Fibroblast of skin of abdomen (primary cell): ENCODE data around the gene COQ3. TPM values are rescaled to one million over a fixed set of nuclear protein-coding genes. Genes with fewer than 3 reads are reported as not detected.

ENCODE experiments used
- DNase-seq: peaks from one replicate; pipeline ENCODE4 v3.0.0-alpha.2; 2013
- polyA plus RNA-seq, 2 experiments: library from polyadenylated mRNA; unstranded; fragments of 120-200 nt; gene quantifications; one replicate each; pipeline ENCODE4 v1.2.1, GENCODE V29; 2013; ENCODE audit not compliant: insufficient read length in 2 of 2

COQ3 gene, protein sequence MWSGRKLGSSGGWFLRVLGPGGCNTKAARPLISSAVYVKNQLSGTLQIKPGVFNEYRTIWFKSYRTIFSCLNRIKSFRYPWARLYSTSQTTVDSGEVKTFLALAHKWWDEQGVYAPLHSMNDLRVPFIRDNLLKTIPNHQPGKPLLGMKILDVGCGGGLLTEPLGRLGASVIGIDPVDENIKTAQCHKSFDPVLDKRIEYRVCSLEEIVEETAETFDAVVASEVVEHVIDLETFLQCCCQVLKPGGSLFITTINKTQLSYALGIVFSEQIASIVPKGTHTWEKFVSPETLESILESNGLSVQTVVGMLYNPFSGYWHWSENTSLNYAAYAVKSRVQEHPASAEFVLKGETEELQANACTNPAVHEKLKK
- polyA plus RNA-seq (2013, experiment 1 of 2; ENCODE audit: insufficient read length): 9.9 TPM
- 10.5 TPM for polyA plus RNA-seq (2013, experiment 2 of 2; ENCODE audit: insufficient read length)

DNA sequence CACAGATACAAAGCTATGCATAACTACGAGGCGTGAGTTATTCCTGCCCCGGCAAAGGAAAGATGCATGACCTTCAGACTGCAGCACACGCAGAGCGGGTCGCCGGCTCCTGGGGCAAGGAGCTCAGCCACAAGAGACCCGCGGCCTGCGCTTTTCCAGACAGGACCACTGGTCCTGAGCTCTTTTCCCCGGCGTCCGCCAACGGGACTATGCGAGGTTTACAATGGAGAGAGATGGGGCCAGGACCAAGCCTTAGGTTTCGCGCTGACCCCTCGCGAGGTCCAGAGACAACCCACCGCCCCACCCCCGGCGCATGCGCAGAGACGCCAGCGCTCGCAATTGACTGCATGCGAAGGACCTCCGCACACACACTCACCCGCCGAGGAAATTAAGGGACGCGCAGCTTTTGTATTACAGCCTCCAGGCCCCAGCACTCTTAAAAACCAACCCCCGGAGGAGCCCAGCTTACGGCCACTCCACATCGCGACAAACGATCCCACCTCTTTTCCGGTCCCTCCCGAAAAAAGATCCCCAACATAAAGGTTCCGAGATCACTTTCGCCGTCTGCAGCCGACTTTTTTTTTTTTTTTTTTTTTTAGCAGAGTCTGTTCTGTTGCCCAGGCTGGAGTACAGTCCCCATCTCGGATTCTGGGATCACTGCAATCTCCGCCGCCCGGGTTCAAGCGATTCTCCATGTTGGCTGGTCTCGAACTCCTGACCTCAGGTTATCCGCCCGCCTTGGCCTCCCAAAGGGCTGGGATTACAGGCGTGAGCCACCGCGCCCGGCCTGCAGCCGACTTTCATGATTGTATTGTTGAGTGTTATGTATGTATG lies at the start of gene COQ3:
TSS of gene COQ3 (minus strand) at position 498 of the 834 bp plus-strand sequence. CDS start at position 482, 16 bp downstream.
- DNase-seq: peak; percentile 82

DNA sequence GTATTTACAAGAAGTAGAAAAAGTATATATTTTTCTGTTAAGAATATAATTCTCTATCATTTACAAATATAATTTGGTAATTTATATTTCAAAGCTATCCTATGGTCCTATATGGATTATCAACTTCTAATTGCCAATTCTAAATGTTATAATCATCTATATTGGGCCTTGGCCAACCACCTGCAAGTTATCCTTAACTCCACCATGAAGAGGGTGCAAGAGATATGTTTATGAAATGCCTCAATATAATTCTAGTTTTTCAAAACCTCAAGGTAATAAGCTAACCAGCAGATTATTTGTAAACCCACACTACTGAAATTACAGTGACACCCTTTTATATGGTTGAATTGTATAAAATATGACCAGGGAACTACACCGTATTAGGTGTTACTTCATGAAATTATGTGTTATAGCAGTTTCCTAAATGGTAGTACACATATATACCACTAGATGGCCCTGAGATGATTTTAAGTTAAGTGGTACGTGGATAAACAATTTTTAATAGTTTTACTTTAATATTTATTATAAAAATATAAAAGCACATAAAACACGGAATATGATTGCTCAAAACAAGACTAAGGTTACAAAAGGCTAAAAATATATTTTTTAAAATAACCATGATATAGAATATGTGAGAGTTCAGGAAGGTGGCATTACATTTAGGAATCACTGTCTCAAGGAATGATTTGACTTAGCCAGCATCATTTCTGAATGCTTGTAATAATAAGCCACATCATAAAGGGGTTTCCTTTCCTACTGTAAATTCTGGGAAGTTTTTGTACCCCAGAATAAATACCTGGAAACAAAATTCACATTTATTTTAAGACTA lies 40.9 kb upstream of the COQ3 start:
- DNase-seq: peak; percentile 10

DNA sequence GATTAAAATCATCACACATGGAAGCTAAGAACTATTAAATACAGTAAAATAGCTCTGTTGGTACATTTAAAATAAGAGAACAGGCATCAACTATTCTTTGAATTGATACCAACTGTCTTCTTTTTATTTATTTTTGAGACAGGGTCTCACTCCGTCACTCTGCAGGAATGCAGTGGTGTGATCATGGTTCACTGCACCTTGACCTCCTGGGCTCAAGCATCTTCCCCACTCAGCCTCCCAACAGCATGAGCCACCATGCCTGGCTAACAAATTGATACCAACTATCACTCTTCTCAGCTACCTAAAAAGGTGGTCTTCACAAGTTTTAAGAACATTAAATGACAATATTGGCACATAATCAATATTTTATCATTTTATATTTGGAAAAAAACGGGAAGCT lies 38.9 kb upstream of the COQ3 start:
- no peak for DNase-seq

DNA sequence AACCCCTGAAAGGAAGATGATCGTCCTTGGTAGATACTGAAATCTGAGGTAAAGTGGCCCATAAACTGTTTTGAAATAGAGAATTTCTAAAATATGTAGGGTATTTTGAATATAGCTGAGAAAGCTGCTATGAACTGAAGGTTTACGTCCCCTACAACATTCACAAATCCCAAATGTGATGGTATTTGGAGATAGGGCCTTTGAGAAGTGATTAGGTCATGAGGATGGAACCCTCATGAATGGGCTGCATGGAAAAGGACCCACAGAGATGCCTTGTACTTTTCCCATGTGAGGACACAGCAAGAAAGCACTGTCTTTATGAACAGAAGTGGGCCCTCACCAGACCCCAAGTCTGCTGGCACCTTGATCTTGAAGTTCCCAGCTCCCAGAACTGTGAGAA lies 37.9 kb upstream of the COQ3 start:
- no peak for DNase-seq

DNA sequence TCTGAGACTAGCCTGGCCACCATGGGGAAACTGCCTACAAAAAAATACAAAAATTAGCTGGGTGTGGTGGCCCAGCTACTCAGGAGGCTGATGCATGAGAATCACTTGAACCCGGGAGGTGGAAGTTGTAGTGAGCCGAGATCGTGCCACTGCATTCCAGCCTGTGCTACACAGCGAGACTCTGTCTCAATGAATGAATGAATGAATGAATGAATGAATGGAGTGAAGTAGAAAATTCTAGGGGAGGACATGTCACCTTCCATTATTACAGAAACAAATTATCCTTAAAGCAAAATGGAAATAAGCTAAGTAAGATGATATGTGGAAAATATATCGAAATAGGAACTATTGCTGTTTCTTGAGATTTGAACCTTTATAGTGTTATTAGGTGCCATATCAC lies 34.0 kb upstream of the COQ3 start:
- no peak for DNase-seq

DNA sequence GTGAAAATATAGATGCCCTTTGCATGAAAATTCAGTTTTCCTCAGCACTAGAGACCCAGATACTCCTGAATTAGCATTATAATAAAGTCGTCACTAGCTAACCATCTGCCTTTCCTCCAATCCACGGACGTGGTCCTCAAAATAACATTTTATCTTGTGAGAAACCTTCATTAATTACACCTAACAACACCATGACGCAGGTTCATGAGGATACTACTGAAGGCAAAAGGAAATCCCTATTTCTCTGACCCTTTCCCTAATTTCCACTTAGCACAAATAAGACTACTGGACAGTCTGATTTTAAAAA lies 32.4 kb upstream of the COQ3 start:
- DNase-seq: no peak

DNA sequence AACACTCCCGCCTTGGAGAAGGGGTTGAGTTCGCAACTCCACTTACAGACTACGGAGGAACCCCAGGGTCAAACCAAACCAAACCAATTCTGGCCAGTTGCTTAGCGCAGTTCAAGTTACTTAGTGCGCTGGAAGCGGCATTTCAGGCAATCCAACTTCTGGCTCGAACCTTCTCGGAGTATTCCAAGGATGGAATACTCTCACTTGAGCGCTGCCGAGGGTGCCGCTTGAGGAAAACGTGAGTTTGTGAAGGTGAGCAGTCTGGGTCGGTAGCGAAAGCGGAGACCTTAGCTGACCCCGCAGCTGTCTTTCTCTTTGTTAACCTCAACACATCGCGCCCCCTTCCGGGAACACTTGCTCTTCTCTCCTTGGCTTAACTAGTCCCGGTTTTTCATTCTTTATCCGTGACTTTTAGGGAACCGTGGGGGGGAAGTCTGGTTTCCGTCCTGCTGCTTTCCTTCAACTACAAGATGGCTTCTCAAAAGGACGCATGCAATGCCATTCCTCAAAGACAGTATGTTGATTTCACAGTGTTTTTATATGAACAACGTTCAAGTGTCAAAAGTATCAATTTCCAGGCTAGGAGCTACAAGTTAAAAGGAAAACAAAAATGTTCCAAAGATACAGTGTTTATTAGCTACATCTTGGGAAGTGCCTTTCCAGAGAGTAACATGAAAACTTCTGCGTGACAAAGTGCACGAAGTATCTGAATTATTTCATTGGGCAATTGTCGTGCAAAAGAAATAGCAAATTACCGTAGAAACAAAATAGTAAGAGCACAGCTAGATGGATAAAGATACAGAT lies 31.9 kb upstream of the COQ3 start:
- peak; percentile 85 for DNase-seq

DNA sequence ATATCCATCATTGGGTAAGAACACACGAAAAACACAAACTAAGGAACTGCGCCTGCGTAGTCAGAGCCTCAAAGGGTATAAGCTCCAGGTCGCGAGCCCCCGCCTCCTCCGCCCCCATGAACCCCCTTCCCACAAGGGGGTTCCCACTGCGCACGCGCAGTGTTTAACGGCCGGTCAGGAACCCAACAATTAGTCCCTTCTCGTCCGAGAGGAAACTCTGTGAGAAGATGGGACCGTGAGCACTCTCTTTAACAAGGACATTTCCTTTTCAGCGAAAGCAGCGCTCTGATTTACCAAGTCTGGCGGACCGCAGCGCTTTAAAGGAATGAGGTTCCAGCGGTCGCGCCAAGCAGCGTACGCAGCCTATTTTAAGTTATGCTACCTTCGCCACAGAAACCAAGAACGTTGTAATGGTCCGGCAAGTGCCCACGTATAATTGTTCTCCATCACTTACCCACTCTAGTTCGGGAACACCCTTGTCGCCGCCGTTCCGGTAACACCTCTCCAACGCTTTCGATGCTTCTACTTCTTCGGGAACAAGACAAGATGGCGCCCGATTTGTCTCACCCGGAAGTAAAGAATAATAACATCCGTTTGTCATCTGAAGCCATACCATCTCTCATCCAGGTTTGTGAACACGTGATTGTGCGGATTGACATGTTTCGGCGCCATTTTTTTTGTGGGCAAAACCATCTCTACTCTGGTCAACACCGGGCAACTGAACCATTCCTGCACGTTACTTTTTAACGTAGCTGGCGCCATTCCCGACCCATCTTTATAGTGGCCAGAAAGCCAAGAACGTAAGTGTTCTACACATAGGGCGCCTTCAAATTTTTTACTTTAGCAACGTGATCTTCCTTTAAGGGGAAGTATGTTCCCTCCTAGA lies 31.0 kb upstream of the COQ3 start, which contains the start of gene PNISR:
TSS of gene PNISR (minus strand) at position 548 of the 886 bp plus-strand sequence. CDS start 10,649 bp downstream, outside the sequence.
- peak; percentile 99 for DNase-seq

DNA sequence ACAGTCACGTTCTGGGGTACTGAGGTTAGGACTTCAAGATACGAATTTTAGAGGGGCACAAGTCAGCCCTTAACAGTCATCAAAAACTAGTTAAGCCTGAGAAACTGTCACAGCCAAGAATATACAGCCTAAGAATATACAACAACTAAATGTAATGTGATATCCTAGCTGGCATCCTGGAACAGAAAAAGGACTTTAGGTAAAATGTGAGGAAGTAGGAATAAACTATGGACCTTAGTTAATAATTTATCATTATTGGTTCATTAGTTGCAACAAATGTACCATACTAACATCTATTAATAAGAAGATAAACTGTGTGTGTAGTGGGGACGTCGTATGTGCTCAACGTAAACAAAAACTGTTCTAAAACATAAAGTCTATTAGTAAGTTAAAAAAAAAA lies 30.0 kb upstream of the COQ3 start:
- DNase-seq: no peak

DNA sequence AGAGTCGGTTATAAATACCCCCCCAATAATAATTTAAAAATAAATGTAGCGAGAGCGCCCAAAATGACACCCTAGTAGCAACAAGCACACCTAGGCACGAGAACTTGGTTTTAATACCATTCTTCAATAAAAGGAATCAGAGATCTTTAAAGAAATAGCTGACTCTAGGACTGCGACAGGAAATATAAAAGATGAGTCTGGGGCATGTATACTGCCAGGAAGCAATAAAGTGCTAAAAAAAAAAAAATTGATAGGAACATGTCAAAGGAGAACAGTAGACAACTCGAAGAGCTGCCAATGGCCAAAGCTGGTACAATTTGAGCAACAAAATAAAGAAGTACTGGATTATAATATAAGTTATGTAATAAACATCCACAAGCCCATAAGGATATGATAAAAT lies 28.9 kb upstream of the COQ3 start:
- DNase-seq: no peak

DNA sequence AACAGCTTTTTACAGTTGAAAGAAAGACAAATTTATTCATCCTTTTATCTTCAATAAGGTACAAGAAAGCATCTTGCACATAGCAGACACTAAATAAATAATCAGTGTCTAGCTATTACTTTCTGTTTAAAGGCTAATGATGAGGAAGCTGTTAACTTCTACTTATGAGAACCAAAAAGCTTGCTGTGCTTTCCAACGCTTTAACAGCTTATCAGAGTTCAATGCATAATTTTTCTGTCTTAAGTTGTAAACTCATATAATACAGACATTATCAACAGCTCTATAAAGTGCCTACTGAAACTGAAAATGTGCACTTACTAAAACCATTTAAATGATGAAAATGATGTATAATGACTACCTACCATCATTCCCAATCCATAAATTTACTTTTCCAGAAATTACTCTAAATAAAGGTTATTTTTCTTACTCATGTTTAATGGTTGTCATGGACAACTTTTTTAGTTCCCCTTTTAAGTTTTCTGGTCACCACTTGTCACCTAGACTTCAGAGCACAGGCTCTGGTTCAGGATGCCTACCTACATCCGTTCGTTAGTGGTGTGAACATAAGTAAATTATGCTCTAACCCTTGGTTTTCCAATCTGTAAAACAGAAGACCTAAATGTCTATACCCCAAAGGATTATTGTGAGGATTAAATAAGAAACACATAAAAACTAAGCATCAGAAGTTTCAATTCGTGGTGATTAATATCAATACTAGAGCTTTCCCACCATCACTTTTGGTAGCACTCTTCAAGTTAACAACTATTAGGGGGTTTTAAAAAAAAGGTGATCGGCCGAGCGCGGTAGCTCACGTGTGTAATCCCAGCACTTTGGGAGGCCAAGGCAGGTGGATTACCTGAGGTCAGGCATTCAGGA lies 23.1 kb upstream of the COQ3 start:
- DNase-seq: no peak

DNA sequence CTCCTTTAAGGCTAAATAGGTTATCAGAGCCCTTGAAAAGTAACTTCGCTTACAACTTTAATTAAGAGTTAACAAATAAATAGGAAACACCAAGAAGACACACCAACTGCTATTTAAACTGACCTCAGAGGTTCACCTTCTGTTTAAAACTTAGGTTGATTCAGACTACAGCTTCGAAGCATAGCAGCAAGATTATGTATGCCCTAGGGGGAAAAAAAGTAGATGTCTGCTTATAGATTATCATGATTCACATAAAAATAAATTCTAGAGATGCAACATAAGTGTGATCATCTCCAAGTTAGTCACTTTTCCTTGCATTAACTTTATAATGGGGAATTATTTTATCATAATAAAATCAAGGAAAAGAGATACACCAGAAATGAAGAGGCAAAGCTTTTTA lies 22.2 kb upstream of the COQ3 start:
- no peak for DNase-seq

DNA sequence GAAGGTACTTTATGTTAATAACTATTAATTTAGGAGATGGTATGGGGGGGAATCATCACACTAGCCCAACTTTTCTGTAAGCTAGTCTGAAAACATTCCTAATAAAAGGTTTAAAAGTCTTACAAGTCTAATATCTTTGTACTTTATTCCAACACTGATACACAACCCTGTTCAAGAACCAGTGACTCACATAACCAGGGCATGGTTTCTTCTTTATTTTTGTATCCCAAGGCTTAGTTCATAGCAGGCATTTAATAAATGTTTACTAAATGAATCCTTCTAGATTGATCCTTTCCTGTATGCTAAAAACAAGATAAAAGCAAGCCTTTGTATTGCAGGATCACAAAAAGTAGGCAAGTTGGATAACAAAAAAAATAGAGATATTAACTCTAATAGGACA lies 21.5 kb upstream of the COQ3 start:
- DNase-seq: no peak

DNA sequence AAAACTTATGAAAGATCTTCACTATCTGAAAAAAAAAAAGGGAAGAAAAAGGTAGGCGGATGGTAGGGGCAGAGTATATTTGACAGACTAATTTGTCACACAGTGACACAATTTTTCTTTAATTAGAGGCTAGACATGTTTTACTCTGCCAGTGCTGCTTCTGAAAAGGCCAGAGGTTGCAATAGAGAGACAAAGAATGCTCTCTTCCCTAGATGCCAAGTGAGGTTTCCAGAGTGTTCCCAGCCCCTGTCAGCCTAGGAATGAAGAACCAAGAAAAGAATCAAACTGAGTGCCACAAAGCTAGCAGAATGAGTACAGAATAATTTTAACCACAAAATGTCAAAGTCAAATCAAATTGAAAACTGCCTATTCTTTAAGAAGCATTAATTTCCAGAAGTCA lies 18.1 kb upstream of the COQ3 start:
- no peak for DNase-seq

DNA sequence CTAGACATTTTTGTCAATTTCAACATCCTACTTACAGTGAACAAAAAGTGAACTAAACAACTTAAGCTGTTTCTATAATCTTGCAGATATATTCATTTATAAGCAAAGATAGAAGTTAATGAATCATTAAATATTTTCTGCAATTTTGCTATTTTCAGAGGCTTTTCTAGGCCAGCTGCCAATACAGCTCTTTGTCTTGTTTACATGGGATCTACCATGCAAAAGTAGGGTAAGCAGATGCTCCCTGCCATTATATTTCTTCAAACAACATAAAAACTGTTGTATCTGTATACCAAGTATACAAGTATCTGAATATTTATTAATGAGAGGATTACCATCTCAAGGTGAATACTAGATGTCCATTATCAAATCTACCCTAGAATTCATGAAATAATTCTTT lies 15.7 kb upstream of the COQ3 start:
- no peak for DNase-seq

DNA sequence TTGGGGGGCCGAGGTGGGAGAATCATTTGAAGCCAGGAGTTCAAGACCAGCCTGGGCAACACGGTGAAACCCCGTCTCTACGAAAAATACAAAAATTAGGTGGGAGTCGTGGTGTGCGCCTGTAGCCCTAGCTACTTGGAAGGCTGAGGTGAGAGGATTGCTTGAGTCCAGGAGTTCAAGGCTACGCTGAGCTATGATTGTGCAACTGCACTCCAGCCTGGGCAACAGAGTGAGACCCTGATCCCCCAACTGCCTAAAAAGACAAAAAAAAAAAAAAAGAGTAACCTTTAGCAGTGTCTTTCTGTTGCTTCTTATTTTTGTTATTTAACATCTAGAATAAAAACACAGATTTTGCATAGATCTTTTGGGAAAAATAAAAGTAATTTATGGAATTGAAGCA lies 13.1 kb upstream of the COQ3 start:
- no peak for DNase-seq

DNA sequence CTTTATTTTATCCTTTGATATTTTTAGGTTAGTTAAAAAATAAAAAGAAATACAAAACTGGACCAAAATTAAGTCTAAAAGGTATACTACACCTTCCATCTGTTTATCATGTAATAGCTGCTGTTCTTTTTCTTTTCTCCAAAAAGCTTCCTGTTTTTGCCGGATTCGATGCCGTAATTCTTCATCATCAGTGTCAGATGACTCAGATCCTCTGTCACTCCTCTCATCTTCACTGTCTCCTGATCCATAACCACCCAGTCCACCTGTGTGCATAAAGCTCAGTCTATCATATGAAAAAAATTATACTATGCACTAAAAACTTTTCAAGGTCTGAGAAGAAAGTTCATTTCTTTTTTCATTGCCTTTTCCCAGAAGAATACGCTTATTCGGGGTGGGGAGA lies 8.5 kb upstream of the COQ3 start:
- no peak for DNase-seq

DNA sequence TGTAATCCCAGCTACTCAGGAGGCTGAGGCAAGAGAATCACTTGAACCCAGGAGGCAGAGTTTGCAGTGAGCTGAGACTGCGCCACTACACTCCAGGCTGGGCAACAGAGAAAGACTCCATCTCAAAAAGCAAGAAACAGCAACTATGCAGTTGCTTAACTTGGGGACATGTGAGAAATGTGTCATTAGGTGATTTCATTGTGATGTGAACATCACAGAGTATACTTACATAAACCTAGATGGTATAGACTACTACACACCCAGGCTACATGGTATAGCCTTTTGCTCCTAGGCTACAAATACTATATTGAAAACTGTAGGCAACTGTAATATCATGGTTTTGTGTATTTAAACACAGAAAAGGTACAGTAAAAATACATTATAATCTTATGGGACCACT lies 3.3 kb upstream of the COQ3 start:
- no peak for DNase-seq

DNA sequence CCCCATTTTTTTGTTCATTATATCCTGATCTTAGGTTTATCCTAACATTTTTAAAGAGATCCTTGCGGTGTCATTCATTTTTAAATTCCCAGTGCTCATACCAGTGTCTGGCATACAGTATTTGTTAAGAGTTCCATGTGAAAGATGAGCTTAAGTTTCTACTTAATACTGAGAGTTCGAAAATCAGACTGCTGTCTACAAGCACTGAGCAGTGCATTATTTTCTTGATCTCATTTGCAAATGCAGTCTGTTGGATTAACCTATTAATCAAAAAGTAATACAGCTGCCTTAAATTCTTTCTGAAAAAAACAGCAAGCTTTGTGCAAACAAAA lies 663 bp downstream of the COQ3 start:
- DNase-seq: no peak

DNA sequence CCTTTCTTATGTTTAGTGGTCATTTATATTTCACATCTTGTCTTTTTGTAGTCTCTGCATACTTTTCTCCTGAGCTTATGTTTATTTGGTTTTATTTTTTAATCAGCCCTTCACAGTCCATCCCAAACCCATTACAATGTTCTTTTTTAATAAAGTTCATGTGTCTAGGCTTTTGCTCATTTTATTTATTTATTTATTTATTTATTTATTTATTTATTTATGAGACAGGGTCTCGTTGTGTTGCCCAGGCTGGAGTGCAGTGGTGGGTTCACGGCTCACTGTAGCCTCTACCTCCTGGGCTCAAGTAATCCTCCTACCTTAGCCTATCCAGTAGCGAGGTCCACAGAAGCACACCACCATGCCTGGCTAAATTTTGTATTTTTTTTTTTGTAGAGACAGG lies 3.1 kb downstream of the COQ3 start:
- DNase-seq: no peak
